Hepatocyte (in vitro differentiated cells): ENCODE data around the gene ZFYVE28. TPM values are rescaled to one million over a fixed set of nuclear protein-coding genes. Genes with fewer than 3 reads are reported as not detected.

ENCODE experiments used
- DNase-seq: peaks from one replicate; pipeline ENCODE4 v3.0.0-alpha.2; 2016; ENCODE audit warnings: low spot score
- H2AFZ ChIP-seq: fragments of 200-600 bp; sonication (generic); 2 replicates; pipeline ENCODE4 v1.6.0; 2016; ENCODE audit warnings: antibody characterized with exemption, mild to moderate bottlenecking
- H3K27ac ChIP-seq: fragments of 200-600 bp; sonication (generic); 2 replicates; pipeline ENCODE4 v1.5.1; 2016; ENCODE audit warnings: mild to moderate bottlenecking
- H3K27me3 ChIP-seq: fragments of 200-600 bp; sonication (generic); 2 replicates; pipeline ENCODE4 v1.6.1; 2016
- H3K36me3 ChIP-seq: fragments of 200-600 bp; sonication (generic); replicated peaks from 2 replicates; pipeline ENCODE4 v1.5.1; 2016; ENCODE audit warnings: low read depth; ENCODE audit not compliant: insufficient read depth
- H3K4me1 ChIP-seq: fragments of 200-600 bp; sonication (generic); 2 replicates; pipeline ENCODE4 v1.5.1; 2016; ENCODE audit warnings: mild to moderate bottlenecking, moderate library complexity; ENCODE audit not compliant: insufficient read depth
- H3K4me2 ChIP-seq: fragments of 200-600 bp; sonication (generic); 2 replicates; pipeline ENCODE4 v1.6.0; 2016
- H3K4me3 ChIP-seq: fragments of 200-600 bp; sonication (generic); 2 replicates; pipeline ENCODE4 v1.5.1; 2016; ENCODE audit warnings: mild to moderate bottlenecking
- H3K79me2 ChIP-seq: fragments of 200-600 bp; sonication (generic); 2 replicates; pipeline ENCODE4 v1.6.0; 2017; ENCODE audit warnings: mild to moderate bottlenecking
- H3K9me2 ChIP-seq: fragments of 200-600 bp; sonication (generic); replicated peaks from 2 replicates; pipeline ENCODE4 v1.6.0; 2017; ENCODE audit warnings: mild to moderate bottlenecking; ENCODE audit not compliant: insufficient read depth
- H3K9me3 ChIP-seq: fragments of 200-600 bp; sonication (generic); 2 replicates; pipeline ENCODE4 v1.5.1; 2016; ENCODE audit warnings: low read depth, mild to moderate bottlenecking
- H4K20me1 ChIP-seq: fragments of 200-600 bp; sonication (generic); 2 replicates; pipeline ENCODE4 v1.6.0; 2016; ENCODE audit warnings: mild to moderate bottlenecking; ENCODE audit not compliant: insufficient read depth, poor library complexity, severe bottlenecking
- EZH2 ChIP-seq: fragments of 200-600 bp; sonication (generic); IDR thresholded peaks from 2 replicates; pipeline ENCODE4 v1.6.1; 2016; ENCODE audit warnings: antibody characterized with exemption, mild to moderate bottlenecking, borderline replicate concordance
- EZH2phosphoT487 ChIP-seq: fragments of 200-600 bp; sonication (generic); IDR thresholded peaks from one replicate; pipeline ENCODE4 v1.6.1; 2018; ENCODE audit warnings: antibody characterized with exemption, mild to moderate bottlenecking, low read depth, moderate library complexity; ENCODE audit not compliant: unreplicated experiment, severe bottlenecking
- WGBS: methylation state at CpG from one replicate; pipeline ENCODE4 v1.1.6; 2016; ENCODE audit warnings: low lambda C conversion rate; ENCODE audit errors: missing lambda C conversion rate; 5-methylcytosine and 5-hydroxymethylcytosine counted together
- polyA plus RNA-seq: library from polyadenylated mRNA; unstranded; fragments of >200 nt; fragmentation: Nextera tagmentation; extraction: Ambion mirVana; gene quantifications from 2 replicates; pipeline ENCODE4 v1.2.1, GENCODE V29; 2016
- total RNA-seq: library from RNA; depleted of rRNA; stranded (reverse); fragments of >200 nt; gene quantifications from 2 replicates; pipeline ENCODE4 v1.2.3, GENCODE V29; 2014
- TF ChIP-seq, protein P1 (sequence below): fragments of 200-600 bp; sonication (generic); IDR thresholded peaks from 2 replicates; pipeline ENCODE4 v1.5.1; 2016; ENCODE audit warnings: antibody characterized with exemption, mild to moderate bottlenecking; ENCODE audit not compliant: poor library complexity

ZFYVE28 gene
- total and polyA plus RNA-seq, 2 experiments from 2014 or later = 2.2 to 3.4 TPM

GRCh38 chr4:2337896-2338295 is 80.5 kb downstream of the ZFYVE28 start:
- Histone ChIP-seq H4K20me1 (no peaks in the 10 kb centered on the region), H3K27ac (no peak overlapping the region), H3K79me2 (no peaks in the 10 kb centered on the region), H3K9me3 (no peaks in the 10 kb centered on the region), H3K9me2 (no peaks in the 10 kb centered on the region), H3K36me3 (no peaks in the 10 kb centered on the region), H3K4me1 (no peaks in the 10 kb centered on the region), H2AFZ (no peak overlapping the region), H3K4me2 (no peak overlapping the region), H3K4me3 (no peak overlapping the region), H3K27me3 (no peaks in the 10 kb centered on the region)
- TF ChIP-seq EZH2phosphoT487 (no peak), EZH2 (no peak)
- TF ChIP-seq, protein P1, sequence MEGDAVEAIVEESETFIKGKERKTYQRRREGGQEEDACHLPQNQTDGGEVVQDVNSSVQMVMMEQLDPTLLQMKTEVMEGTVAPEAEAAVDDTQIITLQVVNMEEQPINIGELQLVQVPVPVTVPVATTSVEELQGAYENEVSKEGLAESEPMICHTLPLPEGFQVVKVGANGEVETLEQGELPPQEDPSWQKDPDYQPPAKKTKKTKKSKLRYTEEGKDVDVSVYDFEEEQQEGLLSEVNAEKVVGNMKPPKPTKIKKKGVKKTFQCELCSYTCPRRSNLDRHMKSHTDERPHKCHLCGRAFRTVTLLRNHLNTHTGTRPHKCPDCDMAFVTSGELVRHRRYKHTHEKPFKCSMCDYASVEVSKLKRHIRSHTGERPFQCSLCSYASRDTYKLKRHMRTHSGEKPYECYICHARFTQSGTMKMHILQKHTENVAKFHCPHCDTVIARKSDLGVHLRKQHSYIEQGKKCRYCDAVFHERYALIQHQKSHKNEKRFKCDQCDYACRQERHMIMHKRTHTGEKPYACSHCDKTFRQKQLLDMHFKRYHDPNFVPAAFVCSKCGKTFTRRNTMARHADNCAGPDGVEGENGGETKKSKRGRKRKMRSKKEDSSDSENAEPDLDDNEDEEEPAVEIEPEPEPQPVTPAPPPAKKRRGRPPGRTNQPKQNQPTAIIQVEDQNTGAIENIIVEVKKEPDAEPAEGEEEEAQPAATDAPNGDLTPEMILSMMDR = no peak
- DNase-seq = no peak
- 96% methylated on average over 12 of the region's 13 CpGs for WGBS

- Histone ChIP-seq H3K27me3 (no peaks in the 10 kb centered on the region), H3K4me3 (no peak overlapping the region), H3K9me2 (no peaks in the 10 kb centered on the region), H2AFZ (no peak overlapping the region), H3K9me3 (no peaks in the 10 kb centered on the region), H3K36me3 (no peaks in the 10 kb centered on the region), H3K79me2 (no peaks in the 10 kb centered on the region), H4K20me1 (no peaks in the 10 kb centered on the region), H3K27ac (no peak overlapping the region), H3K4me1 (no peaks in the 10 kb centered on the region), H3K4me2 (no peak overlapping the region)
- TF ChIP-seq EZH2phosphoT487 (no peak), EZH2 (no peak)
- TF ChIP-seq, protein P1 = no peak
- 87% methylated on average over 18 of the region's 20 CpGs for WGBS
- DNase-seq = peak; percentile 4
Observed at GRCh38 chr4:2337131-2337723, 81.2 kb downstream of the ZFYVE28 start.

- Histone ChIP-seq H3K4me1 (no peaks in the 10 kb centered on the region), H3K27me3 (no peaks in the 10 kb centered on the region), H4K20me1 (no peaks in the 10 kb centered on the region), H3K79me2 (no peaks in the 10 kb centered on the region), H3K27ac (no peak overlapping the region), H2AFZ (no peak overlapping the region), H3K4me2 (no peak overlapping the region), H3K4me3 (no peak overlapping the region), H3K36me3 (no peaks in the 10 kb centered on the region), H3K9me3 (no peaks in the 10 kb centered on the region), H3K9me2 (no peaks in the 10 kb centered on the region)
- DNase-seq = no peak
- TF ChIP-seq, protein P1 = no peak
- TF ChIP-seq EZH2 (no peak), EZH2phosphoT487 (no peak)
Observed at GRCh38 chr4:2336659-2337058, 81.8 kb downstream of the ZFYVE28 start.

DNA sequence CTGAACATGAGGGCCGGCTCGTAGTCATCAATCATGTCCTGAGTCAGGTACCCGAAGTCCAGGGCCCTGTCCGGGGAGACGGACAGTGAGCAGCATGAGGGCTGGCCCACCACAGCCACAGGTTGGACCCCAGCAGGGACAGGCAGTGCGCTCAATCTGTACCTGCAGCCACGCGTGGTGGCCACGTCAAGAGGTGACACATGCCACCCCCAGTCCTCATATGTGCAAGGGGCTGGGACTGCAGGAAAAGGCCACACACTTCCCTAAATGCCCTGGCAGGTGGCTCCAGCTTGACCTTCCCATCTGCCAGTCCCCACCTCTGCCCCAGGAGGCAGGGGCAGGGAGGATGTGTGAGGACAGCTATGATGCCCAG is 82.7 kb downstream of the ZFYVE28 start:
- Histone ChIP-seq H3K9me2 (no peaks in the 10 kb centered on the region), H2AFZ (no peak overlapping the region), H3K9me3 (no peaks in the 10 kb centered on the region), H3K4me3 (no peak overlapping the region), H3K4me2 (no peak overlapping the region), H3K4me1 (no peaks in the 10 kb centered on the region), H4K20me1 (no peaks in the 10 kb centered on the region), H3K27ac (no peak overlapping the region), H3K27me3 (no peaks in the 10 kb centered on the region), H3K79me2 (no peaks in the 10 kb centered on the region), H3K36me3 (no peaks in the 10 kb centered on the region)
- TF ChIP-seq, protein P1 = no peak
- TF ChIP-seq EZH2 (no peak), EZH2phosphoT487 (no peak)
- no peak for DNase-seq
- 96% methylated on average over 9 of the region's 9 CpGs for WGBS
